WTC11 (cell line): ENCODE data around the gene ARHGAP18. TPM values are rescaled to one million over a fixed set of nuclear protein-coding genes. Genes with fewer than 3 reads are reported as not detected.

Experiments used
- CTCF ChIP-seq: fragments of 200-600 bp; IDR thresholded peaks from 2 replicates; pipeline ENCODE4 v1.8.0; 2022; ENCODE audit warnings: antibody characterized with exemption
- E2F1 ChIP-seq: sonication (generic); formaldehyde crosslinking; IDR thresholded peaks from 2 replicates; pipeline ENCODE4 v1.8.0; 2022; ENCODE audit warnings: mild to moderate bottlenecking, missing genetic modification reagents
- FOXP4 ChIP-seq: sonication (generic); formaldehyde crosslinking; IDR thresholded peaks from 2 replicates; pipeline ENCODE4 v1.8.0; 2022; ENCODE audit warnings: mild to moderate bottlenecking, missing genetic modification reagents
- GTF2I ChIP-seq: fragments of 250-450 bp; sonication (Bioruptor Pico); conservative IDR thresholded peaks from 2 replicates; pipeline ENCODE4 v1.4.0; 2021; ENCODE audit warnings: mild to moderate bottlenecking
- MYBL2 ChIP-seq: sonication (generic); formaldehyde crosslinking; IDR thresholded peaks from 2 replicates; pipeline ENCODE4 v1.8.1; 2023; ENCODE audit warnings: mild to moderate bottlenecking, moderate library complexity, missing genetic modification reagents
- NFATC4 ChIP-seq: fragments of 250-450 bp; sonication (Bioruptor Pico); IDR thresholded peaks from 2 replicates; pipeline ENCODE4 v1.9.0; 2021; ENCODE audit warnings: mild to moderate bottlenecking
- TEAD1 ChIP-seq: sonication (generic); formaldehyde crosslinking; IDR thresholded peaks from 2 replicates; pipeline ENCODE4 v1.8.0; 2022; ENCODE audit warnings: mild to moderate bottlenecking, missing genetic modification reagents
- ZNF281 ChIP-seq: sonication (generic); formaldehyde crosslinking; IDR thresholded peaks from 2 replicates; pipeline ENCODE4 v1.8.0; 2023; ENCODE audit warnings: mild to moderate bottlenecking, missing genetic modification reagents
- ZNF396 ChIP-seq: fragments of 250-450 bp; sonication (Bioruptor Pico); IDR thresholded peaks from 2 replicates; pipeline ENCODE4 v1.8.0; 2021; ENCODE audit warnings: mild to moderate bottlenecking, moderate library complexity, borderline replicate concordance
- ZNF532 ChIP-seq: fragments of 250-450 bp; sonication (Bioruptor Pico); IDR thresholded peaks from 2 replicates; pipeline ENCODE4 v1.9.0; 2021; ENCODE audit warnings: mild to moderate bottlenecking, borderline replicate concordance
- total RNA-seq: library from RNA; stranded (reverse); gene quantifications from 3 replicates; pipeline ENCODE4 v1.2.3, GENCODE V29; 2021
- TF ChIP-seq, protein P1 (sequence below): sonication (generic); formaldehyde crosslinking; IDR thresholded peaks from 2 replicates; pipeline ENCODE4 v1.8.1; 2023; ENCODE audit warnings: mild to moderate bottlenecking, missing genetic modification reagents, moderate library complexity
- TF ChIP-seq, protein P2 (sequence below): sonication (generic); formaldehyde crosslinking; IDR thresholded peaks from 2 replicates; pipeline ENCODE4 v1.8.1; 2023; ENCODE audit warnings: mild to moderate bottlenecking, moderate library complexity, missing genetic modification reagents

ARHGAP18 gene
- total RNA-seq, 1 experiment from 2014 or later = 4.6 TPM

- no peak for TF ChIP-seq ZNF532 (CRISPR knock-in tag)
- TF ChIP-seq E2F1 (CRISPR knock-in tag) = no peak
- TF ChIP-seq NFATC4 (CRISPR knock-in tag) = no peak
- TF ChIP-seq, protein P1, sequence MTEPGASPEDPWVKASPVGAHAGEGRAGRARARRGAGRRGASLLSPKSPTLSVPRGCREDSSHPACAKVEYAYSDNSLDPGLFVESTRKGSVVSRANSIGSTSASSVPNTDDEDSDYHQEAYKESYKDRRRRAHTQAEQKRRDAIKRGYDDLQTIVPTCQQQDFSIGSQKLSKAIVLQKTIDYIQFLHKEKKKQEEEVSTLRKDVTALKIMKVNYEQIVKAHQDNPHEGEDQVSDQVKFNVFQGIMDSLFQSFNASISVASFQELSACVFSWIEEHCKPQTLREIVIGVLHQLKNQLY (CRISPR knock-in tag) = no peak
- TF ChIP-seq FOXP4 (CRISPR knock-in tag) = no peak
- TF ChIP-seq TEAD1 (CRISPR knock-in tag) = no peak
- no peak for TF ChIP-seq CTCF
- TF ChIP-seq ZNF281 = no peak
- no peak for TF ChIP-seq MYBL2 (CRISPR knock-in tag)
- no peak for TF ChIP-seq GTF2I (CRISPR knock-in tag)
- TF ChIP-seq, protein P2, sequence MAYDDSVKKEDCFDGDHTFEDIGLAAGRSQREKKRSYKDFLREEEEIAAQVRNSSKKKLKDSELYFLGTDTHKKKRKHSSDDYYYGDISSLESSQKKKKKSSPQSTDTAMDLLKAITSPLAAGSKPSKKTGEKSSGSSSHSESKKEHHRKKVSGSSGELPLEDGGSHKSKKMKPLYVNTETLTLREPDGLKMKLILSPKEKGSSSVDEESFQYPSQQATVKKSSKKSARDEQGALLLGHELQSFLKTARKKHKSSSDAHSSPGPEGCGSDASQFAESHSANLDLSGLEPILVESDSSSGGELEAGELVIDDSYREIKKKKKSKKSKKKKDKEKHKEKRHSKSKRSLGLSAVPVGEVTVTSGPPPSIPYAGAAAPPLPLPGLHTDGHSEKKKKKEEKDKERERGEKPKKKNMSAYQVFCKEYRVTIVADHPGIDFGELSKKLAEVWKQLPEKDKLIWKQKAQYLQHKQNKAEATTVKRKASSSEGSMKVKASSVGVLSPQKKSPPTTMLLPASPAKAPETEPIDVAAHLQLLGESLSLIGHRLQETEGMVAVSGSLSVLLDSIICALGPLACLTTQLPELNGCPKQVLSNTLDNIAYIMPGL (CRISPR knock-in tag) = no peak
- no peak for TF ChIP-seq ZNF396 (CRISPR knock-in tag)
- TF ChIP-seq, all 79 proteins: peak for 0
Observed at GRCh38 chr6:129621252-129621651, 88.7 kb downstream of the ARHGAP18 start (continued).
